ENCODE results near the gene TERC. TPM values are rescaled to one million over a fixed set of nuclear protein-coding genes. Genes with fewer than 3 reads are reported as not detected.
A peak's percentile ranks its signal among the peaks of the same experiment; 100 is the strongest.

Gene TERC
- total RNA-seq, 1 donor from 2014 or later = 346 TPM

- DNase-seq (ENCODE audit: low read depth) = peak; percentile 30
- Histone ChIP-seq H3K4me3 (ENCODE audit: low read depth, low read length) (peak overlapping the region; percentile 79), H3K27me3 (ENCODE audit: control insufficient read depth, insufficient read depth, low read length) (no peaks in the 10 kb centered on the region), H3K36me3 (ENCODE audit: control insufficient read depth, insufficient read depth, low read length) (peaks cover 12% of the 10 kb centered on the region)
- no peak for FAIRE-seq
- TF ChIP-seq CTCF (IDR thresholded peaks at IDR 0.05; ENCODE audit: insufficient read depth, low read length, severe bottlenecking) = no peak
Observed at GRCh38 chr3:169774186-169774585, 9.3 kb upstream of the TERC start.

DNA sequence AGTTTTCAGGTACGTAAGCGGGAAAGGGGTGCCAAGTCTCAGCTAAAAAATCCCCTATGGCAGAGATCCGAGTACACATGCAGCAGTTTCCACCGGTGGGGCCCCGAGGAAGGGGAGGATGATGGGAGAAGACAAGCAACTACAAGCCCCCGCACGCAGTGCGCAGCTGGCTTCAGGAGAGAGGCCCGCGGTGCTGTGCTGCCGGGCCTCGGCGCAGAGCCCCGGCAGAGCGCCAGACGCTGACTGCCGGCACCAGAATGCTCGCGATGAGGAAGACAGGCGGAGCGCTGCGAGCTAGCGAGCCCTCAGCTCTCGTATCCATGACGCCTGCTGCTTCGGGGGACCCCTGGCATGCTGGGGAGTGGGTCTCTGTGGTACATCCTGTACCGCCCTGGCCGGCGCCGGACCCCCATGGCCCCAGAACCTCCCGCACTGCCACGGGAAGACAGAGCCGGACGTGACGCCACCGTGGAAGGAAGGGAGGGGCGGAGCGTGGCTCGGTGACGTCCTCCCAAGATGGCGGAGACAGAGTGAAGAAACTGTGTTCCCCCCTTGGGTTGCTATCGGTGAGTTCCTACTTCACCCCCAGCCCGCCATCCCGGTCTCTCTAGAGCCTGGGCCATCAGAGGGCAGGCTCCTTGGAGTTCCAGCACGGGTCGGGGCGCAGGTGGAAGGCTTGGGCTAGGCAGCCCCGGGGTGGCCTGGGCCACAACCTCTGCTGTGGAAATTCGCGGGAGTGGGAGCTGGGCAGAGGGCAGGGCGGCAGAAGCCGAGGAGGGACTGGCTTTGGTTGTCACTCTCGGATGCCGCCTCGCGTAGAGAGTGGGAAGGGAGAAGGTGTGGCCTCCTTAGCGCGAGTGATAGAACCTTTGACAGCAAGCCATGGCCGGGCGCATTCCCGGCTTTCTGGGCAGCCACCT lies 8.3 kb upstream of the TERC start, which contains the start of gene MYNN:
TSS of gene MYNN (plus strand) at position 500 of the 920 bp plus-strand sequence. CDS start 900 bp downstream, outside the sequence.
- DNase-seq (ENCODE audit: low read depth) (peak; percentile 84), FAIRE-seq (no peak)
- peak; percentile 39 for TF ChIP-seq CTCF (IDR thresholded peaks at IDR 0.05; ENCODE audit: insufficient read depth, low read length, severe bottlenecking)

GRCh38 chr3:169772305-169772896 lies 7.5 kb upstream of the TERC start:
- DNase-seq (ENCODE audit: low read depth) (peak; percentile 80), FAIRE-seq (no peak)
- TF ChIP-seq CTCF (IDR thresholded peaks at IDR 0.05; ENCODE audit: insufficient read depth, low read length, severe bottlenecking) = no peak
- Histone ChIP-seq H3K36me3 (ENCODE audit: control insufficient read depth, insufficient read depth, low read length) (peaks cover 6% of the 10 kb centered on the region), H3K4me3 (ENCODE audit: low read depth, low read length) (peak overlapping the region; percentile 79), H3K27me3 (ENCODE audit: control insufficient read depth, insufficient read depth, low read length) (no peaks in the 10 kb centered on the region)

More for the DNA sequence above, 8.3 kb upstream of the TERC start, which contains the start of gene MYNN:
- Histone ChIP-seq H3K36me3 (ENCODE audit: control insufficient read depth, insufficient read depth, low read length) (peaks cover 10% of the 10 kb centered on the region), H3K27me3 (ENCODE audit: control insufficient read depth, insufficient read depth, low read length) (no peaks in the 10 kb centered on the region), H3K4me3 (ENCODE audit: low read depth, low read length) (peak within 1 kb of the TSS; percentile 79)

DNA sequence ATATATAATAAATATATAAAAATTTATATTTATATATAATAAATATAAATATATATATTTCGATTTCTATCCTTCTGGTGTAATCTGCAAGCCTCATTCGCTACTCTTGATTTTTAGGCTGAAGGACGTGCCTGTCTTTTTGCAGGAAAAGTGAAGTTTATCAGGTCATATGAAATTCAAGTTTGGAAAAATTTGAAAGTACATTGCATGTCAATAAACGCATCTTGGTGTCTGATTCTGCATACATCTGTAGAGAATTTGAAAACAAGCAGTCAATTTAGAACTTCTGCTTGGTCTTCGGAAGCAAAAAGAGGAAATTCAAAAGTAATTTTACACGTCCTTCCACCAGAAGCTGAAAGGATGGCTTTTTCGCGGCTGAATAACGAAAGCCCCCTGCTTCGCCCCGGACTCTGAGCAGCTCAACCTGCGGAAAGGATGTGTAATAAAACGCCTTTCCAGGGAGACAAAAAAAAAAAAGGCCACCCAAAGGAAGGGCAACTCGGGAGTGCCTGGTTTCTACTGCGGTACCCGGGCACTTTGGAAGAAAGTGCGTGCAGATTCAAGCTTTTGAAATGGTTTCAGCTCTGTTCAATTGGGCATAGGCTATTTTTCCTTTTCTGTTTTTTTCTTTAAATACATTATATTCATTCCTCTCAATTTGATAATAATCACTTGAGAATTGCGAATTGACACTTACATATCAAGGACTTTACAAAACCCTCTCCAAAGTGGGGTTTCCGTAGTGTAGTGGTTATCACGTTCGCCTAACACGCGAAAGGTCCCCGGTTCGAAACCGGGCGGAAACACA lies 6.8 kb upstream of the TERC start:
- H3K4me3 ChIP-seq (ENCODE audit: low read depth, low read length) = peak overlapping the region; percentile 79
- H3K36me3 ChIP-seq (ENCODE audit: control insufficient read depth, insufficient read depth, low read length) = peaks cover 5% of the 10 kb centered on the region
- H3K27me3 ChIP-seq (ENCODE audit: control insufficient read depth, insufficient read depth, low read length) = no peaks in the 10 kb centered on the region
- no peak for TF ChIP-seq CTCF (IDR thresholded peaks at IDR 0.05; ENCODE audit: insufficient read depth, low read length, severe bottlenecking)
- FAIRE-seq (no peak), DNase-seq (ENCODE audit: low read depth) (peak; percentile 73)

DNA sequence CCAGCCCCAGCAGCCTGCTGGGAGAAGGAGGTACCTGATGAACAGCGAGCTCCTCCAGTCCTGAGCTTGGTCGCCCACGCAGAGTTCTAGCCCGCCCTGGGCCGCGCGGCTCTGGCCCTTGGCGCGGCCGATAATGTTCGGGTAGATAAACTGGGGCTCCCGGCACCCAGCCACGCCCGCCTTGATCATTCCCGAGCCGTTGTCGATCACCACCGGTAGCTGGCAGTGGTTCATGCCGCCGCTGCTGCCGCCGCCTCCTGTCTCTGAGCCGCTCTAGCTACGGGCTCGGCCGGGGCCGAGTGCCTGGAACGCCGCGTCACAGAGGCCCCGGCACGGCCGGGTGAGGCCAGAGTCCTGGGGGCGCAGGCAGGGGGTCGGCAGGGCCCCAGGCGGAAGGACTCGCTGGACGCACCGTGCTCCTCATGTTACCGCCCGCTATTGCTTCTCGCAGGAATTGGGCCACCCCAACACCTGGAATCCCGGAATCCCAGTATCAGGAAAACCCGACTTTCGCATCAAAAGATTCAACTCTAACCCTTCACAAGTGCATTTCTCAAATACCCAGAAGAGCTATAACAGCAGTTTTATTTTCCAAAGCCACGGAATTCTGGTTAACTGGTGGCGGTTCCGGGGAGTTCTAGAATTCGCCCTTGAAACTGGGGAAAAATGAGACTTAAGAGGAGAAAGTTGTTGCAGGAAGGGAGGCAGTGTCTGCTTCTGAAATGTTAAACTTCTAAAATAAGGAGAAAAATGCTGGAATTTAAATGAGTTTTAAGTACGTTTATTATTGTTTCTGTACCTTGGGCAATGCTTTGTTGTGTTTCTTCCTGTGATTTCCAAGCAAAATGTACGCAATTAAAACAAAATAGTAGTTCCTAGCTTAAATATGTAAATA lies 4.7 kb upstream of the TERC start, which contains the start of gene ACTRT3:
TSS of gene ACTRT3 (minus strand) at position 275 of the 895 bp plus-strand sequence. CDS start at position 234, 41 bp downstream.
- no peak for FAIRE-seq
- peak within 1 kb of the TSS; percentile 75 for H3K4me3 ChIP-seq (ENCODE audit: low read depth, low read length)

More for the DNA sequence above, 4.7 kb upstream of the TERC start, which contains the start of gene ACTRT3:
- DNase-seq (ENCODE audit: low read depth) = peak; percentile 61
- H3K27me3 ChIP-seq (ENCODE audit: control insufficient read depth, insufficient read depth, low read length) = no peaks in the 10 kb centered on the region
- peak; percentile 17 for TF ChIP-seq CTCF (IDR thresholded peaks at IDR 0.05; ENCODE audit: insufficient read depth, low read length, severe bottlenecking)
- peaks cover 2% of the 10 kb centered on the region for H3K36me3 ChIP-seq (ENCODE audit: control insufficient read depth, insufficient read depth, low read length)

Measured in bronchial epithelial cell (primary cell).